SK-N-SH treated with all-trans-retinoic acid at 6 μM for 48 hours (cell line): ENCODE data around the gene EIF2S1.

Experiments
- BACH2 ChIP-seq: fragments of 250-450 bp; sonication (Bioruptor Pico); IDR thresholded peaks from 2 replicates; pipeline ENCODE4 v1.9.0; 2021; ENCODE audit warnings: mild to moderate bottlenecking, borderline replicate concordance
- CSDC2 ChIP-seq: fragments of 250-450 bp; sonication (Bioruptor Pico); IDR thresholded peaks from 2 replicates; pipeline ENCODE4 v1.5.0; 2020; ENCODE audit warnings: mild to moderate bottlenecking, moderate library complexity
- ESRRG ChIP-seq: fragments of 250-450 bp; sonication (Bioruptor Pico); IDR thresholded peaks from 2 replicates; pipeline ENCODE4 v1.6.1; 2021; ENCODE audit warnings: mild to moderate bottlenecking
- GLIS3 ChIP-seq: fragments of 250-450 bp; sonication (Bioruptor Pico); IDR thresholded peaks from 2 replicates; pipeline ENCODE4 v1.5.0; 2020; ENCODE audit warnings: mild to moderate bottlenecking, moderate library complexity
- ISL1 ChIP-seq: fragments of 250-450 bp; sonication (Bioruptor Pico); IDR thresholded peaks from 2 replicates; pipeline ENCODE4 v2.1.2; 2022; ENCODE audit warnings: mild to moderate bottlenecking, moderate library complexity
- OSR1 ChIP-seq: fragments of 250-450 bp; sonication (Bioruptor Pico); IDR thresholded peaks from 2 replicates; pipeline ENCODE4 v1.8.0; 2022; ENCODE audit warnings: moderate library complexity, mild to moderate bottlenecking, inconsistent platforms
- TCF4 ChIP-seq: fragments of 250-450 bp; sonication (Bioruptor Pico); IDR thresholded peaks from 2 replicates; pipeline ENCODE4 v1.8.0; 2021; ENCODE audit warnings: mild to moderate bottlenecking, moderate library complexity, borderline replicate concordance
- TOX ChIP-seq: fragments of 250-450 bp; sonication (Bioruptor Pico); IDR thresholded peaks from 2 replicates; pipeline ENCODE4 v1.8.0; 2021; ENCODE audit warnings: mild to moderate bottlenecking, moderate library complexity, borderline replicate concordance
- ZNF565 ChIP-seq: fragments of 450-650 bp; formaldehyde crosslinking; conservative IDR thresholded peaks from 2 replicates; pipeline ENCODE4 v1.5.0; 2020; ENCODE audit warnings: low read depth, mild to moderate bottlenecking, moderate library complexity
- TF ChIP-seq, protein P1 (sequence below): fragments of 250-450 bp; sonication (Bioruptor Pico); IDR thresholded peaks from 2 replicates; pipeline ENCODE4 v1.8.0; 2020; ENCODE audit warnings: mild to moderate bottlenecking, moderate library complexity, borderline replicate concordance
- TF ChIP-seq, protein P2 (sequence below): fragments of 250-450 bp; sonication (Bioruptor Pico); IDR thresholded peaks from 2 replicates; pipeline ENCODE4 v1.5.1; 2020; ENCODE audit warnings: low read depth, mild to moderate bottlenecking, moderate library complexity
- TF ChIP-seq, protein P3 (sequence below): fragments of 250-450 bp; sonication (Bioruptor Pico); IDR thresholded peaks from 2 replicates; pipeline ENCODE4 v1.5.0; 2020; ENCODE audit warnings: mild to moderate bottlenecking, moderate library complexity

DNA sequence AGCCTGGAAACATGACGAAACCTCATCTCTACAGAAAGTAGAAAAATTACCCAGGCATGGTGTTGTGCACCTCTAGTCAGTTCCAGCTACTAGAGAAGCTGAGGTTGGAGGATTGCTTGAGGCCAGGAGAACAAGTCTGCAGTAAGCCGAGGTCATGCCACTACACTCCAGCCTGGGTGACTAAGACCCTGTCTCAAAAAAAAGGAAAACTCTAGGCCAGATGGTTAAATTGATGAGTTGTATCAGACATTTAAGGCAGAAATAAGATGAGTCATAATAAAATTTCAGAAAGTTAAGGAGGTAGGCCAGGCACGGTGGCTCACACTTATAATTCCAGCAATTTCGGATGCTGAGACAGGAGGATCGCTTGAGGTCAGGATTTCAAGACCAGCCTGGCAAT, 10.7 kb downstream of the EIF2S1 start:
- TF ChIP-seq GLIS3 (no peak), BACH2 (no peak), TOX (CRISPR knock-in tag) (no peak), ZNF565 (no peak), OSR1 (no peak), ISL1 (no peak), TCF4 (no peak), CSDC2 (CRISPR knock-in tag) (no peak), ESRRG (CRISPR knock-in tag) (no peak)
- TF ChIP-seq, protein P1, sequence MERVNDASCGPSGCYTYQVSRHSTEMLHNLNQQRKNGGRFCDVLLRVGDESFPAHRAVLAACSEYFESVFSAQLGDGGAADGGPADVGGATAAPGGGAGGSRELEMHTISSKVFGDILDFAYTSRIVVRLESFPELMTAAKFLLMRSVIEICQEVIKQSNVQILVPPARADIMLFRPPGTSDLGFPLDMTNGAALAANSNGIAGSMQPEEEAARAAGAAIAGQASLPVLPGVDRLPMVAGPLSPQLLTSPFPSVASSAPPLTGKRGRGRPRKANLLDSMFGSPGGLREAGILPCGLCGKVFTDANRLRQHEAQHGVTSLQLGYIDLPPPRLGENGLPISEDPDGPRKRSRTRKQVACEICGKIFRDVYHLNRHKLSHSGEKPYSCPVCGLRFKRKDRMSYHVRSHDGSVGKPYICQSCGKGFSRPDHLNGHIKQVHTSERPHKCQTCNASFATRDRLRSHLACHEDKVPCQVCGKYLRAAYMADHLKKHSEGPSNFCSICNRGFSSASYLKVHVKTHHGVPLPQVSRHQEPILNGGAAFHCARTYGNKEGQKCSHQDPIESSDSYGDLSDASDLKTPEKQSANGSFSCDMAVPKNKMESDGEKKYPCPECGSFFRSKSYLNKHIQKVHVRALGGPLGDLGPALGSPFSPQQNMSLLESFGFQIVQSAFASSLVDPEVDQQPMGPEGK (CRISPR knock-in tag) = no peak
- TF ChIP-seq, protein P2, sequence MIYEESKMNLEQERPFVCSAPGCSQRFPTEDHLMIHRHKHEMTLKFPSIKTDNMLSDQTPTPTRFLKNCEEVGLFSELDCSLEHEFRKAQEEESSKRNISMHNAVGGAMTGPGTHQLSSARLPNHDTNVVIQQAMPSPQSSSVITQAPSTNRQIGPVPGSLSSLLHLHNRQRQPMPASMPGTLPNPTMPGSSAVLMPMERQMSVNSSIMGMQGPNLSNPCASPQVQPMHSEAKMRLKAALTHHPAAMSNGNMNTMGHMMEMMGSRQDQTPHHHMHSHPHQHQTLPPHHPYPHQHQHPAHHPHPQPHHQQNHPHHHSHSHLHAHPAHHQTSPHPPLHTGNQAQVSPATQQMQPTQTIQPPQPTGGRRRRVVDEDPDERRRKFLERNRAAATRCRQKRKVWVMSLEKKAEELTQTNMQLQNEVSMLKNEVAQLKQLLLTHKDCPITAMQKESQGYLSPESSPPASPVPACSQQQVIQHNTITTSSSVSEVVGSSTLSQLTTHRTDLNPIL (CRISPR knock-in tag) = no peak
- TF ChIP-seq, protein P3, sequence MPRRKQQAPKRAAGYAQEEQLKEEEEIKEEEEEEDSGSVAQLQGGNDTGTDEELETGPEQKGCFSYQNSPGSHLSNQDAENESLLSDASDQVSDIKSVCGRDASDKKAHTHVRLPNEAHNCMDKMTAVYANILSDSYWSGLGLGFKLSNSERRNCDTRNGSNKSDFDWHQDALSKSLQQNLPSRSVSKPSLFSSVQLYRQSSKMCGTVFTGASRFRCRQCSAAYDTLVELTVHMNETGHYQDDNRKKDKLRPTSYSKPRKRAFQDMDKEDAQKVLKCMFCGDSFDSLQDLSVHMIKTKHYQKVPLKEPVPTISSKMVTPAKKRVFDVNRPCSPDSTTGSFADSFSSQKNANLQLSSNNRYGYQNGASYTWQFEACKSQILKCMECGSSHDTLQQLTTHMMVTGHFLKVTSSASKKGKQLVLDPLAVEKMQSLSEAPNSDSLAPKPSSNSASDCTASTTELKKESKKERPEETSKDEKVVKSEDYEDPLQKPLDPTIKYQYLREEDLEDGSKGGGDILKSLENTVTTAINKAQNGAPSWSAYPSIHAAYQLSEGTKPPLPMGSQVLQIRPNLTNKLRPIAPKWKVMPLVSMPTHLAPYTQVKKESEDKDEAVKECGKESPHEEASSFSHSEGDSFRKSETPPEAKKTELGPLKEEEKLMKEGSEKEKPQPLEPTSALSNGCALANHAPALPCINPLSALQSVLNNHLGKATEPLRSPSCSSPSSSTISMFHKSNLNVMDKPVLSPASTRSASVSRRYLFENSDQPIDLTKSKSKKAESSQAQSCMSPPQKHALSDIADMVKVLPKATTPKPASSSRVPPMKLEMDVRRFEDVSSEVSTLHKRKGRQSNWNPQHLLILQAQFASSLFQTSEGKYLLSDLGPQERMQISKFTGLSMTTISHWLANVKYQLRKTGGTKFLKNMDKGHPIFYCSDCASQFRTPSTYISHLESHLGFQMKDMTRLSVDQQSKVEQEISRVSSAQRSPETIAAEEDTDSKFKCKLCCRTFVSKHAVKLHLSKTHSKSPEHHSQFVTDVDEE (CRISPR knock-in tag) = no peak
